ENCODE results near the gene FBXL5.

- TF ChIP-seq CTCF (IDR thresholded peaks at IDR 0.05): no peak
- no peak for TF ChIP-seq POLR2A (IDR thresholded peaks at IDR 0.05)
Measured at GRCh38 chr4:15672101-15672500, 16.9 kb upstream of the FBXL5 start.
